ENCODE measurements around the gene AZIN2. TPM values are rescaled to one million over a fixed set of nuclear protein-coding genes. Genes with fewer than 3 reads are reported as not detected.

AZIN2 gene
- total and polyA plus RNA-seq, 2 of the 8 experiments (the other 6 are each of a cell fraction or from before 2014, with no cell fraction given) = 0.22 to 0.91 TPM

GRCh38 chr1:33070628-33071027 is 10.3 kb upstream of the AZIN2 start:
- Histone ChIP-seq H2BK15ac (ENCODE audit: low read length) (no peak overlapping the region), H3K36me3 (ENCODE audit: control insufficient read depth in 2 of 4, insufficient read depth in 4 of 4, low read length in 3 of 4) (no peaks in the 10 kb centered on the region), H4K20me1 (replicated peaks in 1 of 2; ENCODE audit: control insufficient read depth in 1 of 2, insufficient read depth in 2 of 2, low read length in 2 of 2) (no peaks in the 10 kb centered on the region), H2BK5ac (ENCODE audit: low read depth, low read length) (no peak overlapping the region), H3K4me3 (ENCODE audit: extremely low read depth in 1 of 4, insufficient read depth in 2 of 4, low read depth in 3 of 4, low read length in 4 of 4) (no peak overlapping the region), H2BK20ac (ENCODE audit: low read length) (no peak overlapping the region), H3K4me1 (replicated peaks in 1 of 4; ENCODE audit: control insufficient read depth in 3 of 4, insufficient read depth in 4 of 4, low read length in 3 of 4) (no peaks in the 10 kb centered on the region), H3K23ac (ENCODE audit: insufficient read length) (no peak overlapping the region), H3K18ac (ENCODE audit: extremely low read depth, low read length) (no peak overlapping the region), H3K27me3 (replicated peaks in 1 of 4; ENCODE audit: control insufficient read depth in 3 of 4, extremely low read depth in 1 of 4, insufficient read depth in 3 of 4, low read length in 3 of 4) (no peaks in the 10 kb centered on the region; a peak in 1 of 7 replicates), H4K5ac (ENCODE audit: insufficient read length, low read depth, low read length) (no peak overlapping the region), H3K4ac (replicated peaks; ENCODE audit: insufficient read length, low read depth, low read length) (no peak overlapping the region), H4K91ac (replicated peaks; ENCODE audit: insufficient read length, low read length) (no peak overlapping the region), H2BK12ac (ENCODE audit: low read depth, low read length) (no peak overlapping the region), H3K27ac (ENCODE audit: low read depth, low read length) (no peak overlapping the region), H3K79me2 (ENCODE audit: control insufficient read depth in 1 of 2, insufficient read depth in 2 of 2, low read length in 2 of 2) (no peaks in the 10 kb centered on the region), H4K8ac (ENCODE audit: extremely low read depth, insufficient read depth, low read length) (no peak overlapping the region), H2AFZ (ENCODE audit: low read length) (no peak overlapping the region), H3K4me2 (ENCODE audit: insufficient read depth in 1 of 2, low read depth in 2 of 2, low read length in 2 of 2) (no peak overlapping the region), H2BK120ac (replicated peaks; ENCODE audit: low read depth, low read length) (no peak overlapping the region), H2AK5ac (ENCODE audit: low read depth, low read length) (no peak overlapping the region), H3K9me3 (ENCODE audit: insufficient read depth in 2 of 2, low read depth in 1 of 2, low read length in 1 of 2) (peaks cover under 1 to 5% of the 10 kb centered on the region in 2 experiments; a peak in 2 of 4 replicates), H3K79me1 (ENCODE audit: low read depth, low read length) (no peaks in the 10 kb centered on the region), H3K9ac (replicated peaks in 1 of 4; ENCODE audit: extremely low read depth in 1 of 4, low read depth in 3 of 4, low read length in 3 of 4) (no peak overlapping the region), H3K14ac (ENCODE audit: insufficient read length) (no peak overlapping the region), H3K23me2 (ENCODE audit: low read depth, low read length) (no peaks in the 10 kb centered on the region), H3K56ac (replicated peaks; ENCODE audit: insufficient read length, low read depth, low read length) (no peak overlapping the region)
- WGBS, 2 experiments (ENCODE audit: extremely low coverage in 1 of 2, insufficient coverage in 1 of 2, insufficient read length in 1 of 2, insufficient replicate concordance in 2 of 2, low coverage in 1 of 2, low lambda C conversion rate in 2 of 2, missing lambda C conversion rate in 1 of 2) = 100% methylated on average over 1 of the region's 1 CpG; no CpG with 5 or more reads in 1 of the 2 experiments
- ChIA-PET POLR2A (ENCODE audit: partially characterized antibody) (interaction anchor here (0.6 kb wide), 1 partner anchor 73 kb away, joined by 3 read pairs; no protein-coding TSS in a partner anchor), CTCF (ENCODE audit: partially characterized antibody) (interaction anchor here (0.6 to 4.7 kb wide), 4 partner anchors 9 to 118 kb away, joined by 3 to 29 read pairs (median 4); no protein-coding TSS in a partner anchor)
- no peak for DNase-seq (ENCODE audit: low read depth in 1 of 2, low spot score in 2 of 2)
- no peak for FAIRE-seq
- TF ChIP-seq HDAC2 (IDR thresholded peaks at IDR 0.05; ENCODE audit: borderline replicate concordance in 1 of 2, low read depth in 2 of 2, low read length in 2 of 2) (no peak), SAP30 (IDR thresholded peaks at IDR 0.05; ENCODE audit: insufficient read depth, insufficient replicate concordance, low read length) (no peak), MAFK (IDR thresholded peaks at IDR 0.05; ENCODE audit: low read depth, low read length) (no peak), EGR1 (IDR thresholded peaks at IDR 0.05; ENCODE audit: borderline replicate concordance, low read depth, low read length) (no peak), NANOG (IDR thresholded peaks at IDR 0.05; ENCODE audit: insufficient read depth, low read depth, low read length, poor library complexity, severe bottlenecking) (no peak), TEAD4 (IDR thresholded peaks at IDR 0.05; ENCODE audit: low read depth, low read length) (no peak), CEBPB (IDR thresholded peaks at IDR 0.05; ENCODE audit: low read depth, low read length) (no peak), TCF12 (IDR thresholded peaks at IDR 0.05; ENCODE audit: low read depth, low read length) (no peak), EZH2 (IDR thresholded peaks at IDR 0.05; ENCODE audit: low read depth, low read length, severe bottlenecking) (no peak), SP4 (IDR thresholded peaks at IDR 0.05; ENCODE audit: low read length) (no peak), RBBP5 (IDR thresholded peaks at IDR 0.05; ENCODE audit: borderline replicate concordance, low read depth, low read length) (no peak), CBX8 (IDR thresholded peaks at IDR 0.05; ENCODE audit: borderline replicate concordance, low read depth, low read length) (no peak), SUZ12 (IDR thresholded peaks at IDR 0.05; ENCODE audit: low read length) (no peak), PHF8 (conservative IDR thresholded peaks at IDR 0.05; ENCODE audit: low read depth, low read length) (no peak)

Measured in H1 (cell line).